ENCODE measurements around the gene HBD. TPM values are rescaled to one million over a fixed set of nuclear protein-coding genes. Genes with fewer than 3 reads are reported as not detected.

HBD gene
- total RNA-seq, 1 donor from 2014 or later, result not detected

DNA sequence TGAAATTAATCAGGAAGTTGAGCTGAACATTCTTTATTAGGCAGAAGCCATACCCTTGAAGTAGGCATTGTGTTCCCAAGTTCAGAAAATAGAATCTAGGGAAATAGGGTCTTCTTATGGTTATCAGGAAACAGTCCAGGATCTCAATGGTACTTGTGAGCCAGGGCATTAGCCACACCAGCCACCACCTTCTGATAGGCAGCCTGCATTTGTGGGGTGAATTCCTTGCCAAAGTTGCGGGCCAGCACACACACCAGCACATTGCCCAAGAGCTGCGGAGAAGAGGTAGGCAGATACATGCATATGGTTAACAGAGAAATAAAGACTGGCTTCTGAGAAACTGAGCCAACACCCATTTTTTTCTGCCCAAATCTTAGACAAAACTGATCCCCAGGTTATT, 1.5 kb downstream of the HBD start:
- no peaks in the 10 kb centered on the region for H3K27me3 ChIP-seq (ENCODE audit: control insufficient read depth, insufficient read depth, low read length)
- no peaks in the 10 kb centered on the region for H3K36me3 ChIP-seq (ENCODE audit: control insufficient read depth, insufficient read depth, low read length)
- TF ChIP-seq, protein P1, sequence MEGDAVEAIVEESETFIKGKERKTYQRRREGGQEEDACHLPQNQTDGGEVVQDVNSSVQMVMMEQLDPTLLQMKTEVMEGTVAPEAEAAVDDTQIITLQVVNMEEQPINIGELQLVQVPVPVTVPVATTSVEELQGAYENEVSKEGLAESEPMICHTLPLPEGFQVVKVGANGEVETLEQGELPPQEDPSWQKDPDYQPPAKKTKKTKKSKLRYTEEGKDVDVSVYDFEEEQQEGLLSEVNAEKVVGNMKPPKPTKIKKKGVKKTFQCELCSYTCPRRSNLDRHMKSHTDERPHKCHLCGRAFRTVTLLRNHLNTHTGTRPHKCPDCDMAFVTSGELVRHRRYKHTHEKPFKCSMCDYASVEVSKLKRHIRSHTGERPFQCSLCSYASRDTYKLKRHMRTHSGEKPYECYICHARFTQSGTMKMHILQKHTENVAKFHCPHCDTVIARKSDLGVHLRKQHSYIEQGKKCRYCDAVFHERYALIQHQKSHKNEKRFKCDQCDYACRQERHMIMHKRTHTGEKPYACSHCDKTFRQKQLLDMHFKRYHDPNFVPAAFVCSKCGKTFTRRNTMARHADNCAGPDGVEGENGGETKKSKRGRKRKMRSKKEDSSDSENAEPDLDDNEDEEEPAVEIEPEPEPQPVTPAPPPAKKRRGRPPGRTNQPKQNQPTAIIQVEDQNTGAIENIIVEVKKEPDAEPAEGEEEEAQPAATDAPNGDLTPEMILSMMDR (IDR thresholded peaks at IDR 0.05; ENCODE audit: insufficient read depth, low read length, poor library complexity, severe bottlenecking), result no peak
- H3K4me3 ChIP-seq (ENCODE audit: low read depth, low read length), result no peak overlapping the region
- DNase-seq (ENCODE audit: low read depth), result no peak

DNA sequence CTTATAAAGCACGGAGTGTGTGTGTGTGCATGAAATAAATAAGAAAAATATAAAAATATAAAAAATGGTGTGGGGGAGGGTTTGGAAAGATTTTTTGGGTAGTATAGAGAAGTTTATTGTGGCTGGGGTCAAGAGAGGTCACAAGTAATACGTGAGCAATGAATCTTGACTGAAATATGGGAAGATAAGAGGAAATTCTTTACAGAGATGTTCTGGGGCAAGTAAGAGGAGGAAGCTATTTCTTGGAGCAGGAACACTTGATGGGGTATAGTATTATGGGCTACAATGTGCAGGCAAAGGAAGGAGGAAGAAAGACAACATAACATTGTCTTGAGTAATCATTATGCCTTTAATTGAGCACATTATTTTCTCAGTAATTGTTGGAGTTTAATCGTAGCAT, 2.1 kb downstream of the HBD start:
- Histone ChIP-seq H3K36me3 (ENCODE audit: control insufficient read depth, insufficient read depth, low read length) (no peaks in the 10 kb centered on the region), H3K4me3 (ENCODE audit: low read depth, low read length) (no peak overlapping the region), H3K27me3 (ENCODE audit: control insufficient read depth, insufficient read depth, low read length) (no peaks in the 10 kb centered on the region)
- DNase-seq (ENCODE audit: low read depth), result no peak
- TF ChIP-seq, protein P1 (IDR thresholded peaks at IDR 0.05; ENCODE audit: insufficient read depth, low read length, poor library complexity, severe bottlenecking), result no peak

DNA sequence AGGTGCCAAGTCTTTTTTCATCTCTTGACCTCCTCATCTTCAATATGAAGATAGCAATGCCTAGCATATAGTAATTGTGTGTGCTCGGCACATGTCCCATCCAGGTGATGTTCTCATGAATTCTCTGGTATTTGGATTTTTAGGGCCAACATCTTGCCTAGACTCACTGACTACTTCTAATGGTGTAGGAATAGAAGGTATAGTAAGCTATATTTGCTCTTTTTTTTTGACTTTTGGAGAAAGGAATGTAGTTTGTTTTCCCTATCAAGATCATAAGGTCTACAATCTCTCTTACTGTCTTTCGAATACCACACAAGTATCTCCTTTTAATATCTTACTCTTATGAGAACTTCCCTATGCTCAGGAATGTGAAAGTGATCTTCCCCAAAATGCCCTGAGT, 3.2 kb downstream of the HBD start:
- Histone ChIP-seq H3K36me3 (ENCODE audit: control insufficient read depth, insufficient read depth, low read length) (no peaks in the 10 kb centered on the region), H3K27me3 (ENCODE audit: control insufficient read depth, insufficient read depth, low read length) (no peaks in the 10 kb centered on the region), H3K4me3 (ENCODE audit: low read depth, low read length) (no peak overlapping the region)
- no peak for DNase-seq (ENCODE audit: low read depth)
- TF ChIP-seq, protein P1 (IDR thresholded peaks at IDR 0.05; ENCODE audit: insufficient read depth, low read length, poor library complexity, severe bottlenecking), result no peak

DNA sequence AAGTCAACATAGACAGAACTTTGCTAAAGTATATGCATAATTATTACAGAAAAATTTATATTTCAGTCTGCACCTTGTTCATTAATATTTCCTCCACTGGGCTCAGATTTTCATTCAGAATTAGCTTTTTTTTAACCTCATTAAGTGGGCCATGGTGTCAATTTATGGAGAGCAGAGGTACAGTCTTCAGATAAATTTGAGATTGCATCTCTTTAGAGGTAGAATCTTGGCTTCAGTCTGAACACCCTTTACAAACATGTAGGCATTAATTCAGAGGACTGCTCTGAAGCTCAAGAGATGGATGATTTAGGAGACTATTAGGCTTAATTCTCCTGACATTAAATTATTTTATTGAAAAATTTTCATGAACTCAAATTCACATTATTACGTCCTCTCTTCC, 4.0 kb downstream of the HBD start:
- no peaks in the 10 kb centered on the region for H3K27me3 ChIP-seq (ENCODE audit: control insufficient read depth, insufficient read depth, low read length)
- H3K4me3 ChIP-seq (ENCODE audit: low read depth, low read length), result no peak overlapping the region
- no peaks in the 10 kb centered on the region for H3K36me3 ChIP-seq (ENCODE audit: control insufficient read depth, insufficient read depth, low read length)
- DNase-seq (ENCODE audit: low read depth), result no peak
- TF ChIP-seq, protein P1 (IDR thresholded peaks at IDR 0.05; ENCODE audit: insufficient read depth, low read length, poor library complexity, severe bottlenecking), result no peak

DNA sequence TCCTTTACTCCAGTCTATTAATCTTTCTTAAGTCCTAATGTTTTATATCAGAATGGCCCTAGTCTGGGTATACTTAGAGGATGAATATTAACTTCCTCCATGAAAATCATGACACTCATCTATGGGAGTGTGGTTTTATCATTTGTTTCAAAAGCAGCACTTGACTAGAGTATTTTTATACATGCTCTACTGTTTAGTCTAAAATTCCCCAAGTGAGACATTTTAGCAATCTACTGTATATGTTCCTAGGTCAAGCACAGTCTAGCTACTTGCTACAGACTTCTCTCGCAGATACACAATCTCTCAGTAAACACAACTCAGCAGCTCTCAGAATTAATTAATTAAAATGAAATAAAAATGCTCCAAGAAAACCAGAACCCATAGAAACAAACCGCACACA, 4.5 kb downstream of the HBD start:
- H3K27me3 ChIP-seq (ENCODE audit: control insufficient read depth, insufficient read depth, low read length), result no peaks in the 10 kb centered on the region
- H3K4me3 ChIP-seq (ENCODE audit: low read depth, low read length), result no peak overlapping the region
- TF ChIP-seq, protein P1 (IDR thresholded peaks at IDR 0.05; ENCODE audit: insufficient read depth, low read length, poor library complexity, severe bottlenecking), result no peak
- no peaks in the 10 kb centered on the region for H3K36me3 ChIP-seq (ENCODE audit: control insufficient read depth, insufficient read depth, low read length)
- no peak for DNase-seq (ENCODE audit: low read depth)

DNA sequence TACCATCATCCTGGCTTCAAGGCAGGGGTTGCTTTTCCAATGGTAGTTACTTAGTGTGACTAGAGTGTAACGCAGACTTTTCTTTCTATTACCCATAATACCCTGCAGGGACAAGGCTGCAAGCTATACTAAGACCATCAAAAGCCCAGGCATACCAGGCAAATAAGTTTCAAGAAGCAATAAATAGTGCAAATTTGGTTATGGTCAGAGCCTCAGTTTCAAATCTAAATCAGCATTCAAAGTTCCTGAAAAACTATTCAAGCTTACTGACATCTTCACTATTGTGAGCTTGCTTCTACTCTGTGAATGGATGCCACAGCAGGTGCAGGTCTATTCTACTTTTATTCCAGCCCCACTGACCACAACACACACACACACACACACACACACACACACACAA, 4.9 kb downstream of the HBD start:
- H3K27me3 ChIP-seq (ENCODE audit: control insufficient read depth, insufficient read depth, low read length), result no peaks in the 10 kb centered on the region
- no peaks in the 10 kb centered on the region for H3K36me3 ChIP-seq (ENCODE audit: control insufficient read depth, insufficient read depth, low read length)
- TF ChIP-seq, protein P1 (IDR thresholded peaks at IDR 0.05; ENCODE audit: insufficient read depth, low read length, poor library complexity, severe bottlenecking), result no peak
- no peak for DNase-seq (ENCODE audit: low read depth)
- H3K4me3 ChIP-seq (ENCODE audit: low read depth, low read length), result no peak overlapping the region

All from kidney epithelial cell (primary cell).